GM12878 (cell line): ENCODE measurements around the gene AOPEP. TPM values are rescaled to one million over a fixed set of nuclear protein-coding genes. Genes with fewer than 3 reads are reported as not detected.
A peak's percentile ranks its signal among the peaks of the same experiment; 100 is the strongest.

ENCODE experiments used
- ATAC-seq: fragments of 200-7000 bp; cut with Tn5 transposase; 3 replicates; pipeline ENCODE4 v1.9.1; 2020; ENCODE audit warnings: mild to moderate bottlenecking, moderate library complexity
- BruUV-seq: library from RNA; stranded (reverse); fragments of 400-500 nt; replicated peaks from 2 replicates; lab custom pipeline; 2021; lab: Mats Ljungman, UMichigan
- CTCF ChIA-PET: fragments of 300-600 bp; sonication (Branson Sonifier 250); formaldehyde crosslinking; extraction: SDS; loops from one replicate; lab custom pipeline; 2021; ENCODE audit warnings: inconsistent platforms; lab: Yijun Ruan, JAX
- POLR2A ChIA-PET: fragments of 350-600 bp; formaldehyde crosslinking; extraction: SDS; loops from one replicate; lab custom pipeline; 2021; ENCODE audit warnings: inconsistent platforms; lab: Charles Lee
- RAD21 ChIA-PET: fragments of 300-600 bp; sonication (Branson Sonifier 250); formaldehyde crosslinking; loops from one replicate; lab custom pipeline; 2023; ENCODE audit warnings: antibody characterized with exemption; ENCODE audit not compliant: unreplicated experiment; lab: Charles Lee
- SMC1A ChIA-PET: fragments of 300-600 bp; sonication (Branson Sonifier 250); formaldehyde crosslinking; loops from one replicate; lab custom pipeline; 2023; ENCODE audit not compliant: unreplicated experiment, uncharacterized antibody; lab: Charles Lee
- DNase-seq: peaks from one replicate; pipeline ENCODE4 v3.0.0-alpha.2; 2011; ENCODE audit warnings: low read depth, low spot score
- FAIRE-seq: peaks from 3 replicates; lab custom pipeline; 2011; peaks lifted over from hg19 to GRCh38; lab: Jason Lieb, UNC
- H2AFZ ChIP-seq: 2 replicates; pipeline ENCODE4 v1.6.0; 2011; ENCODE audit warnings: low read depth, low read length, control low read depth; ENCODE audit not compliant: control insufficient read depth
- H3K27ac ChIP-seq: 2 replicates; pipeline ENCODE4 v1.5.1; 2011; ENCODE audit warnings: control low read depth; ENCODE audit not compliant: control insufficient read depth, insufficient read depth
- H3K27me3 ChIP-seq, 2 experiments: replicated peaks in 1 of 2; 2 replicates each; pipeline versions ENCODE4 v1.6.0 to v1.6.1; 2011; ENCODE audit warnings: low read length in 1 of 2; ENCODE audit not compliant: control insufficient read depth in 2 of 2, insufficient read depth in 2 of 2
- H3K36me3 ChIP-seq, 2 experiments: 2 replicates each; pipeline ENCODE4 v1.5.1; 2011; ENCODE audit warnings: low read length in 1 of 2; ENCODE audit not compliant: control insufficient read depth in 2 of 2, insufficient read depth in 2 of 2
- H3K4me1 ChIP-seq: 2 replicates; pipeline ENCODE4 v1.6.1; 2011; ENCODE audit warnings: mild to moderate bottlenecking, low read length, moderate library complexity, mixed read lengths; ENCODE audit not compliant: control insufficient read depth, insufficient read depth
- H3K4me2 ChIP-seq: 2 replicates; pipeline ENCODE4 v1.6.0; 2011; ENCODE audit warnings: control low read depth; ENCODE audit not compliant: control insufficient read depth, insufficient read depth
- H3K4me3 ChIP-seq: fragments of 200-600 bp; sonication (generic); 2 replicates; pipeline ENCODE4 v1.5.1; 2016
- H3K79me2 ChIP-seq: 2 replicates; pipeline ENCODE4 v1.6.0; 2011; ENCODE audit warnings: low read length; ENCODE audit not compliant: control insufficient read depth, insufficient read depth
- H3K9ac ChIP-seq: 2 replicates; pipeline ENCODE4 v1.8.0; 2011; ENCODE audit warnings: low read length, control low read depth, mixed read lengths; ENCODE audit not compliant: control insufficient read depth, insufficient read depth
- H3K9me3 ChIP-seq: replicated peaks from 3 replicates; pipeline ENCODE4 v1.5.1; 2011; ENCODE audit warnings: mild to moderate bottlenecking, low read length; ENCODE audit not compliant: control insufficient read depth, insufficient read depth
- H4K20me1 ChIP-seq: 2 replicates; pipeline ENCODE4 v1.6.0; 2011; ENCODE audit not compliant: control insufficient read depth, insufficient read depth
- CREM ChIP-seq: IDR thresholded peaks from 2 replicates; pipeline ENCODE4 v1.6.1; 2014; ENCODE audit warnings: antibody characterized with exemption, low read depth
- EED ChIP-seq: sonication (generic); IDR thresholded peaks from 2 replicates; pipeline ENCODE4 v1.6.1; 2016; ENCODE audit warnings: antibody characterized with exemption, low read depth
- FOXK2 ChIP-seq: fragments of 450-650 bp; IDR thresholded peaks from 2 replicates; pipeline ENCODE4 v1.6.1; 2017; ENCODE audit warnings: mild to moderate bottlenecking, moderate library complexity
- POU2F2 ChIP-seq: IDR thresholded peaks from 3 replicates; pipeline ENCODE4 v1.6.1; 2011; ENCODE audit warnings: low read depth, mild to moderate bottlenecking, low read length, borderline replicate concordance
- RAD51 ChIP-seq: fragments of 450-650 bp; IDR thresholded peaks from 2 replicates; pipeline ENCODE4 v1.6.1; 2016; ENCODE audit warnings: moderate library complexity, mild to moderate bottlenecking, inconsistent platforms
- SREBF2 ChIP-seq: IDR thresholded peaks from 2 replicates; pipeline ENCODE4 v1.6.1; 2012; ENCODE audit warnings: mild to moderate bottlenecking, low read length
- TBL1XR1 ChIP-seq: IDR thresholded peaks from 2 replicates; pipeline ENCODE4 v1.6.1; 2012; ENCODE audit warnings: low read depth, low read length, improper control_type of control experiment
- ZSCAN29 ChIP-seq: fragments of 450-650 bp; IDR thresholded peaks from 2 replicates; pipeline ENCODE4 v1.6.1; 2017; ENCODE audit warnings: mild to moderate bottlenecking, moderate library complexity
- WGBS: methylation state at CpG from one replicate; pipeline ENCODE4 v1.1.6; 2016; ENCODE audit warnings: low lambda C conversion rate; ENCODE audit not compliant: insufficient replicate concordance, insufficient coverage; ENCODE audit errors: missing lambda C conversion rate; 5-methylcytosine and 5-hydroxymethylcytosine counted together
- in situ Hi-C: fragments of 300-500 bp; cut with MboI; formaldehyde crosslinking; loops from 9 replicates; pipeline ENCODE4 v1.14.3; 2018; ENCODE audit warnings: mixed read lengths
- intact Hi-C: fragments of 100-400 bp; cut with micrococcal nuclease; formaldehyde crosslinking; loops from one replicate; pipeline ENCODE4 v1.14.2; 2022; ENCODE audit not compliant: unreplicated experiment
- polyA plus RNA-seq, 11 experiments: library from polyadenylated mRNA; depleted of rRNA in 4 of 11; unstranded in 6 of 11; stranded (reverse) in 5 of 11; fragments of >200 nt; fragmentation: Nextera tagmentation in 4 of 11; fragmentation: Illumina TruSeq in 1 of 11; extraction: Ambion mirVana in 4 of 11; extraction: Trizol in 1 of 11; gene quantifications; 1 replicate in 1 of 11; 2 replicates in 10 of 11; pipeline versions ENCODE4 v1.2.1 to v1.2.3, GENCODE V29; 2011 to 2016; ENCODE audit warnings: inconsistent platforms in 2 of 11, missing spikeins in 2 of 11, low read depth in 1 of 11
- total RNA-seq, 4 experiments: library from RNA; depleted of rRNA in 3 of 4; stranded (reverse); fragments of >200 nt in 3 of 4; fragmentation: Illumina TruSeq in 1 of 4; extraction: Trizol in 1 of 4; gene quantifications; 2 replicates each; pipeline versions ENCODE4 v1.2.1 to v1.2.3, GENCODE V29; 2013 to 2021
- TF ChIP-seq, protein P1 (sequence below): fragments of 450-650 bp; conservative IDR thresholded peaks from 2 replicates; pipeline ENCODE4 v1.6.1; 2017; ENCODE audit warnings: mild to moderate bottlenecking, moderate library complexity
- TF ChIP-seq, protein P2 (sequence below): IDR thresholded peaks from 2 replicates; pipeline ENCODE4 v1.6.1; 2011; ENCODE audit warnings: borderline replicate concordance, low read depth, mild to moderate bottlenecking, moderate library complexity, low read length; ENCODE audit not compliant: insufficient read depth, poor library complexity, severe bottlenecking
- TF ChIP-seq, protein P3 (sequence below): IDR thresholded peaks from 2 replicates; pipeline ENCODE4 v1.6.1; 2012; ENCODE audit warnings: mild to moderate bottlenecking, low read depth, low read length
- TF ChIP-seq, protein P4 (sequence below): IDR thresholded peaks from 2 replicates; pipeline ENCODE4 v1.6.1; 2012; ENCODE audit warnings: low read depth, low read length, improper control_type of control experiment

Gene AOPEP
- total and polyA plus RNA-seq, 10 of the 15 experiments (the other 5 are each of a cell fraction or from before 2014, with no cell fraction given), result 2.3 to 16.9 (median 10.1) TPM

DNA sequence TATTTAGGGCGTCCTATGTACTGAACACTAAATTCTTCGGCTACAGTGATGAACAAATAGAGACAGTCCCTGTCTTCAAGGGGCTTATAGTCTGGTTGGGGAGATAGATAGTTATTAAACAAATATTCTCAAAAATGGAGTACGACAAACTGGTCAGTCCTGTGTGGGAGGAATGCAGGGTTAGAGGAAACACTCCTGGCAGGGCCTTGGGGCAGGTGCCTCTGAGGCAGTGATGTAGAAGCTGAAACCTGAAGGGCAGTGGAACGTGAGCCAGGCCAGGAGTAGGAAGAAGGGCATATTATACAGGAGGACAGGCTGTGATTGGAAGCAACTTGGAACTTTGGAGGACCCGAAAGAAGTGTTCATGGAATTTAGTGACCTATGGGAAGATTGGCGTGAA is 133.4 kb downstream of the AOPEP start (continued):
- TF ChIP-seq, protein P1, sequence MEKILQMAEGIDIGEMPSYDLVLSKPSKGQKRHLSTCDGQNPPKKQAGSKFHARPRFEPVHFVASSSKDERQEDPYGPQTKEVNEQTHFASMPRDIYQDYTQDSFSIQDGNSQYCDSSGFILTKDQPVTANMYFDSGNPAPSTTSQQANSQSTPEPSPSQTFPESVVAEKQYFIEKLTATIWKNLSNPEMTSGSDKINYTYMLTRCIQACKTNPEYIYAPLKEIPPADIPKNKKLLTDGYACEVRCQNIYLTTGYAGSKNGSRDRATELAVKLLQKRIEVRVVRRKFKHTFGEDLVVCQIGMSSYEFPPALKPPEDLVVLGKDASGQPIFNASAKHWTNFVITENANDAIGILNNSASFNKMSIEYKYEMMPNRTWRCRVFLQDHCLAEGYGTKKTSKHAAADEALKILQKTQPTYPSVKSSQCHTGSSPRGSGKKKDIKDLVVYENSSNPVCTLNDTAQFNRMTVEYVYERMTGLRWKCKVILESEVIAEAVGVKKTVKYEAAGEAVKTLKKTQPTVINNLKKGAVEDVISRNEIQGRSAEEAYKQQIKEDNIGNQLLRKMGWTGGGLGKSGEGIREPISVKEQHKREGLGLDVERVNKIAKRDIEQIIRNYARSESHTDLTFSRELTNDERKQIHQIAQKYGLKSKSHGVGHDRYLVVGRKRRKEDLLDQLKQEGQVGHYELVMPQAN, result no peak
- TF ChIP-seq, protein P2, sequence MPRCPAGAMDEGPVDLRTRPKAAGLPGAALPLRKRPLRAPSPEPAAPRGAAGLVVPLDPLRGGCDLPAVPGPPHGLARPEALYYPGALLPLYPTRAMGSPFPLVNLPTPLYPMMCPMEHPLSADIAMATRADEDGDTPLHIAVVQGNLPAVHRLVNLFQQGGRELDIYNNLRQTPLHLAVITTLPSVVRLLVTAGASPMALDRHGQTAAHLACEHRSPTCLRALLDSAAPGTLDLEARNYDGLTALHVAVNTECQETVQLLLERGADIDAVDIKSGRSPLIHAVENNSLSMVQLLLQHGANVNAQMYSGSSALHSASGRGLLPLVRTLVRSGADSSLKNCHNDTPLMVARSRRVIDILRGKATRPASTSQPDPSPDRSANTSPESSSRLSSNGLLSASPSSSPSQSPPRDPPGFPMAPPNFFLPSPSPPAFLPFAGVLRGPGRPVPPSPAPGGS, result no peak
- TF ChIP-seq TBL1XR1 (no peak), RAD51 (no peak), SREBF2 (no peak)
- TF ChIP-seq, all 136 proteins: peak for 0

DNA sequence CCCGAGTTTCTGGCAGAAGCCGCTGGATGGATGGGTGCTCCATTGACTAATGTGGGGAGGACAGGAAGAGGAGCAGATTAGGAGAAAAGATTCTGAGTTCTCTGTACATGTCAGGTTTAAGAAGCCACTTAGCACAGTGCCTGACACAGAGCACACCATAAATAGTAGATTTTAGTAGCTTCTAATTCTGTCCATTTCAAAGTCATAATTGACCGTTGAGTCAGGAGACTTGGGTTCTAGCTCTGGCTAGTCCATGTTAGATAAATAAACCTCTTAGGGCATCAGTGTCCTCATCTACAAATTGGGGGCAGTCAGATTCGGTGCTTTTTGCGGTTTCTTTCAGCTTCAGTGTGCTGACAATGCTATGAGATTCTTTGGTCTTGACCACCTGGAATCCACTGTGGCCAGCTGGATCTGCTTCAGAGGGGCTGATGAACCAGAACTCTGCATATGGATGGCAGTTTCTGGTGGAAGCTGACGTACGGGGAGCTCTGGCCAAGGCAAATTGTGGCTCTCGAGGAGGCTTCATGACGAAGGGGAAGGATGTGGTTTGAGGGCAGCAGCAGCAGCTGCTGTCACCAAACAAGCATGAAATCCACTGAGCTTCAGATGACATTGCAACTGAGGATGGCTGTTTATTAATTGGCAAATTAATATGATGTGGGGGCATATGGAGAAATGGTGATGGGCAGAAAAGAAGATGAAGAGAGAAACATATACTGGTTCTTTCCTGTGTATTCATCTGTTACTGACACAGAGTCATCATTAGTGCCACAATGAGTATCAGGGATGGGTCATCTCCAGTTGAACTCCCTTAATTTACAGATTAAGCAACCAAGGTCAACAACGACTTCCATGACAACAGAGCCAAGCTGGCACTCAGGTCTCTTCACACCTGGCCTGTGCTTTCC is 134.4 kb downstream of the AOPEP start:
- H3K4me2 ChIP-seq, result peak overlapping the region; percentile 88
- DNase-seq (peak; percentile 92), FAIRE-seq (peak; percentile 91), ATAC-seq (peak; percentile 93)
- ChIA-PET RAD21 (interaction anchor here (0.7 to 3.3 kb wide), 12 partner anchors 8 to 180 kb away, joined by 3 to 22 read pairs (median 3); no protein-coding TSS in a partner anchor), CTCF (interaction anchor here (0.8 to 2.5 kb wide), 10 partner anchors 12 to 1356 kb away, joined by 3 to 13 read pairs (median 4); no protein-coding TSS in a partner anchor), SMC1A (interaction anchor here (0.6 to 3.4 kb wide), 25 partner anchors 9 to 180 kb away, joined by 3 to 22 read pairs (median 5); no protein-coding TSS in a partner anchor), POLR2A (interaction anchor here (0.9 to 1.7 kb wide), 5 partner anchors 15 to 255 kb away, joined by 3 to 5 read pairs (median 3); no protein-coding TSS in a partner anchor)
- no peaks in the 10 kb centered on the region for H3K36me3 ChIP-seq
- no peaks in the 10 kb centered on the region for H3K9me3 ChIP-seq
- no peaks in the 10 kb centered on the region; the same call in 1 of the 2 replicates for H3K79me2 ChIP-seq
- BruUV-seq, result TSS peak; percentile 70
- peak overlapping the region; percentile 64 for H3K9ac ChIP-seq
- no peaks in the 10 kb centered on the region for H4K20me1 ChIP-seq
- WGBS, result 9% methylated on average over 10 of the region's 10 CpGs
- 0 out of 2 replicates have a peak overlapping the region, but pooled peaks have one; percentile 30 for H3K4me3 ChIP-seq
- H3K27ac ChIP-seq, result peak overlapping the region; percentile 92
- intact Hi-C loops (loop anchor here (2.0 to 5.0 kb wide), 3 partner anchors 14 to 79 kb away; no protein-coding TSS in a partner anchor), in situ Hi-C loops (no loop called here)
- no peaks in the 10 kb centered on the region for H3K27me3 ChIP-seq
- H2AFZ ChIP-seq, result peak overlapping the region; percentile 25
- H3K4me1 ChIP-seq, result peaks cover 26% of the 10 kb centered on the region
- TF ChIP-seq, protein P3, sequence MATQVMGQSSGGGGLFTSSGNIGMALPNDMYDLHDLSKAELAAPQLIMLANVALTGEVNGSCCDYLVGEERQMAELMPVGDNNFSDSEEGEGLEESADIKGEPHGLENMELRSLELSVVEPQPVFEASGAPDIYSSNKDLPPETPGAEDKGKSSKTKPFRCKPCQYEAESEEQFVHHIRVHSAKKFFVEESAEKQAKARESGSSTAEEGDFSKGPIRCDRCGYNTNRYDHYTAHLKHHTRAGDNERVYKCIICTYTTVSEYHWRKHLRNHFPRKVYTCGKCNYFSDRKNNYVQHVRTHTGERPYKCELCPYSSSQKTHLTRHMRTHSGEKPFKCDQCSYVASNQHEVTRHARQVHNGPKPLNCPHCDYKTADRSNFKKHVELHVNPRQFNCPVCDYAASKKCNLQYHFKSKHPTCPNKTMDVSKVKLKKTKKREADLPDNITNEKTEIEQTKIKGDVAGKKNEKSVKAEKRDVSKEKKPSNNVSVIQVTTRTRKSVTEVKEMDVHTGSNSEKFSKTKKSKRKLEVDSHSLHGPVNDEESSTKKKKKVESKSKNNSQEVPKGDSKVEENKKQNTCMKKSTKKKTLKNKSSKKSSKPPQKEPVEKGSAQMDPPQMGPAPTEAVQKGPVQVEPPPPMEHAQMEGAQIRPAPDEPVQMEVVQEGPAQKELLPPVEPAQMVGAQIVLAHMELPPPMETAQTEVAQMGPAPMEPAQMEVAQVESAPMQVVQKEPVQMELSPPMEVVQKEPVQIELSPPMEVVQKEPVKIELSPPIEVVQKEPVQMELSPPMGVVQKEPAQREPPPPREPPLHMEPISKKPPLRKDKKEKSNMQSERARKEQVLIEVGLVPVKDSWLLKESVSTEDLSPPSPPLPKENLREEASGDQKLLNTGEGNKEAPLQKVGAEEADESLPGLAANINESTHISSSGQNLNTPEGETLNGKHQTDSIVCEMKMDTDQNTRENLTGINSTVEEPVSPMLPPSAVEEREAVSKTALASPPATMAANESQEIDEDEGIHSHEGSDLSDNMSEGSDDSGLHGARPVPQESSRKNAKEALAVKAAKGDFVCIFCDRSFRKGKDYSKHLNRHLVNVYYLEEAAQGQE, result peak; percentile 35; the same call in 1 of the 2 replicates
- TF ChIP-seq FOXK2, result peak; percentile 46; the same call in 1 of the 2 replicates
- peak; percentile 99 for TF ChIP-seq POU2F2
- TF ChIP-seq CREM, result peak; percentile 95
- TF ChIP-seq EED, result peak; percentile 97
- TF ChIP-seq ZSCAN29, result peak; percentile 85
- TF ChIP-seq, protein P4, sequence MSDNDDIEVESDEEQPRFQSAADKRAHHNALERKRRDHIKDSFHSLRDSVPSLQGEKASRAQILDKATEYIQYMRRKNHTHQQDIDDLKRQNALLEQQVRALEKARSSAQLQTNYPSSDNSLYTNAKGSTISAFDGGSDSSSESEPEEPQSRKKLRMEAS, result 0 out of 2 replicates have a peak, but pooled peaks have one; percentile 23
